GM12872 (cell line): ENCODE measurements around the gene GADL1.

Source experiments
- TF ChIP-seq, protein P1 (sequence below): IDR thresholded peaks from 3 replicates; pipeline ENCODE4 v1.5.1; 2011; ENCODE audit warnings: low read depth, mild to moderate bottlenecking, low read length, moderate library complexity; ENCODE audit not compliant: insufficient read depth

GADL1 gene

DNA sequence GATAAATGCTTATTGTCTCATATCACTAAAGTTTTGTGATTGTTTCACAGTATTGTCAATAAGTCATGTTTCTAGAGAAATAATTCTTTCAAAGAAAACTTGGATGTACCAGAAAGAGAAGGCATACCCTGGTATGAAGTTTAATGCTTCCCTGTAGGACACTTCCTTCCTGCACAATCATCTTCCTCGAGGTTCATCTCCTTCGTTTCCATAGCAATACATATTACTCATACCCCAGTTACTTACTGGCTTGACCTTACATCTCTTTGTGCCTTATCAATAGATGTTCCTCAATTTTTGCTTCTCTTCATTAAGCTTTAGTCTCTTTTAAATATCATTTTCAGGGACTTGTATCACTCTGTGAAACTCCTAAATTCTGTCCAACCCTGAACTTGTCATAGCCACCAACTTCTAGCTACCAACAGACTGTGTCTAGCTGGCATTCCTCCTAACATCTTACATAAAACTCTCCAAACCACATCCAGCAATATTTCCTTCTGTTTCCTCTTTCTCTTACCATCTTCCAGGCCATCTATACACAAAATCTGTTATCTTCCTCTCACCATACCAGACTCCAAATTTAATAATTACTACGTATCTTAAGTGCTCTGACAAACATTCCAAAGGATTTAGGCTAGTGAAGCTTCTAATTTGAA, 134.3 kb downstream of the GADL1 start:
- TF ChIP-seq, protein P1, sequence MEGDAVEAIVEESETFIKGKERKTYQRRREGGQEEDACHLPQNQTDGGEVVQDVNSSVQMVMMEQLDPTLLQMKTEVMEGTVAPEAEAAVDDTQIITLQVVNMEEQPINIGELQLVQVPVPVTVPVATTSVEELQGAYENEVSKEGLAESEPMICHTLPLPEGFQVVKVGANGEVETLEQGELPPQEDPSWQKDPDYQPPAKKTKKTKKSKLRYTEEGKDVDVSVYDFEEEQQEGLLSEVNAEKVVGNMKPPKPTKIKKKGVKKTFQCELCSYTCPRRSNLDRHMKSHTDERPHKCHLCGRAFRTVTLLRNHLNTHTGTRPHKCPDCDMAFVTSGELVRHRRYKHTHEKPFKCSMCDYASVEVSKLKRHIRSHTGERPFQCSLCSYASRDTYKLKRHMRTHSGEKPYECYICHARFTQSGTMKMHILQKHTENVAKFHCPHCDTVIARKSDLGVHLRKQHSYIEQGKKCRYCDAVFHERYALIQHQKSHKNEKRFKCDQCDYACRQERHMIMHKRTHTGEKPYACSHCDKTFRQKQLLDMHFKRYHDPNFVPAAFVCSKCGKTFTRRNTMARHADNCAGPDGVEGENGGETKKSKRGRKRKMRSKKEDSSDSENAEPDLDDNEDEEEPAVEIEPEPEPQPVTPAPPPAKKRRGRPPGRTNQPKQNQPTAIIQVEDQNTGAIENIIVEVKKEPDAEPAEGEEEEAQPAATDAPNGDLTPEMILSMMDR: no peak

DNA sequence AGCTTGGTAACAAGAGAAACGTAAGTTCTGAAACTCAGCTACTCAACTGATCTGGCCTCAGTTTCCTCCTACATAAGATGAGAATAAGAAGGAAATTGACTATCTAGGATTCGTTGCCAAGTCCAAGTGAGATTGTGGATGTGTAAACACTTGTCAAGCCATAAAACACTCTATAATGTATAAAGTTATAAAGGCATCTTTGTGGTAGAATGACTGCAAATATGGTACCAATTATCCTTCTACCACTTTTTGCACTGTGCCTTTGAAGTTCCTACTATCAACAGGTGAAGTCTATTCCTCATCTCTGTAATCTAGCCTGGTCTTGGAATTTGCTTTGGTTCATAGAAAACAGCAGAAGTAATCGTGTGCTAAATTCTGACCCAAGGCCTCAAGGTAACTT, 138.2 kb downstream of the GADL1 start:
- TF ChIP-seq, protein P1: no peak

DNA sequence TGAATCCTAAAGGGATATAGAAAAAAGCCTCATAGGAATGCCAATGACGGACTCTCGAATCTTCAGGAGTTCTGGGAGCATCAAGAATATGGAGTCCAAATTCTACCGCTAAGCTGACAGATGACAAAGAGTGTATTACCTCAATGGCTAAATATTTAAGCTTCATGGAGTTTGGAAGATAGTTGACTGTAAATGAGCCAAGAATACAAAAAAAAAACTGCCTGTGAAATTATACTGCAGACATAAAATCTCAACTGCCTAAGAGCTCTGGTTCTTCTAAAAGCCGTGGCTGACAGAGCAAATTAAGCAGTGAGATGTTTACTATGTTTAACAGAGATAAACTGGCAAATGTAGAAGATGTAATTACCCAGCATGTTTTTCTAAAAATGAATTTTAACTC, 140.0 kb downstream of the GADL1 start:
- TF ChIP-seq, protein P1: no peak

DNA sequence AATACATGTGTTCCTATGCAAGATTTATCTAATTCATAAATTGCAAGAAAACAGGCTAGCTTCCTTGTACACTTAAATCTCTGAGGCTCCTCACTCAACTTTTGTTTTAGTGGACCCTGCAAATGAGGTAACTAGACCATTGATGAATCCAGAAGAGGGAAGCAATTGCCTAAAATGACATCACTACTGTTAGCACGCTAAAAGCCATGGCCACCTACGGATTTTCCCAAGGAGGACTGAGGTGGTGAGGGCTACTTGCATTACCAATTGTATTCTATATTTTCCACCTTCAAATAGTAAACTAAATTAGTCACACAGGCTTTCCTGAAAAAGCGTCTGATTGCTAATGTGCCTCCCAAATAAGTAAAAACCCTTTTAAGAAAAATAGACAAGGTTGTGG, 140.7 kb downstream of the GADL1 start:
- TF ChIP-seq, protein P1: no peak

DNA sequence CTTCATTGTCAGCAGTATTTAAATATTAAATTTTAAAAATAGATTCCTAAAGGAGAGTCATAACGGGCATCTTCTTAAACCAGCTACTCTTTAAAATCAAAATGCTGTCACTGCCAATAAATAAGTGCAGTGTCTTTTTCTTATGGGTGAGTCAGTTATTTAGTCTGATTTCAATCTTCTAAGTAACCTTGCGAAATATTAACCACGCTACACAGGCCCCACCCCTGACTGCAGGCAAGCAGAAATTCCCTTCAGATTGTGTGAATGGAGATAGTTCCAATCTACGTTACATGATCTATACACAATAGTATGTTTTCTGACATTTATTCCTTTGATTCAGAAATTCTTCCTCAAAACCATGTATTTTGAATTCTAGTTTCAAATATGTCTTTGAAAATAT, 141.5 kb downstream of the GADL1 start:
- TF ChIP-seq, protein P1: no peak

DNA sequence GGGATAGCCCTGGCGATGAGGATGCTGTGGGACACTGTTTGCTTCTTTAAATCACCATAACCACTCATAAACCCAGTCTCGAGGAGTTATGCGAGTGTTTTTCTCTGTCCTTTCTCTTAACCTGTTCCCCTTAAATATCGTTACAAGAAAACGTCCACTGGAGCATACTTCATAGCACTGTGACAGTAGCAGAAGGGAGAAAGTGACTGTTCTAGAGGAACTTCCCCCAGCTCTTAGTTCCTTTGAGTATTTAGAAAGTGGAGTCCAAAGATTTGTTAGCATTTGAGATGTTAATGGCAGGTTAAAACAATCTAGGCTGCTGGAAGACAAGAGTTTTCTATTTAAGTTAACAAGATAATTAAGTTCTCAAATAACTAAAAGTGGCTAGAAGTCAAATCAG, 142.0 kb downstream of the GADL1 start:
- TF ChIP-seq, protein P1: no peak

DNA sequence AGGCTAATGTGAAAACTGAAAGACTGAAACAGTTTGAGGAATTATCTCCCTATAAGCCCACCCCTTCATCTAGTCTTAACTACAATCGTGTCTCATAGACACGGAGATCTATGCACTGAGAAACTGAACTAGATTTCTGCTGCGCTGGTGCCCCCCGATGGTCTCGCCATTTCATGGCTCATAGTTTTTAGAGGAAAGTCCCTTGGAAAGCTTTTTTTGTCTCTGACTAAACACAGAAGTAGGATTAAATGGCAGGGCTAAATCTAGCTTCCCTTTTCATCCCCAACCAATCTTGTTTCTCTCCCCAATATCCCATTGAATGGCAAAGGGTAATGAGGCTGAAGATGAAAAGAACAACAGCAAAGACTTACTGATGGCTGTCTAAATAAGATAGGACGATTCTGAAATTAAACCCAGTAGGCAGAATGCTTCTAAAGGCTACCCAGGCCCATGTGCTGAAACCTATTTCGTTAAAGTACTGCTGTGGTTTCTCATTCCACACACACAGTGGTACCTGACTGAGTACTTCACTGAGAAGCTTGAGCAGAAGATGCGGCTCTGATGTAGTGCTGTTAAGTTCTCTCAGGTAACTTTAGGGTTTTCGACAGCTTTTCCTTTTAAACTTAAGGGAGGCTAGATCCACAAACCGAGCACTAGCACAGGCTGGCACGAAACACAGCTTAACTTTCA, 142.7 kb downstream of the GADL1 start:
- TF ChIP-seq, protein P1: 0 out of 3 replicates have a peak, but pooled peaks have one; percentile 20
